Measurements from ENCODE around the gene ATP8A2.

ATP8A2 gene

GRCh38 chr13:25901460-25902376 is 529.9 kb downstream of the ATP8A2 start:
- DNase-seq = peak; percentile 21

- DNase-seq = no peak
These were observed 530.7 kb downstream of the ATP8A2 start for GRCh38 chr13:25902455-25902854.

GRCh38 chr13:25902891-25903341 is 531.1 kb downstream of the ATP8A2 start:
- no peak for DNase-seq

- DNase-seq = no peak
These were observed 533.1 kb downstream of the ATP8A2 start for GRCh38 chr13:25904830-25905229.

- no peak for DNase-seq
These were observed 533.8 kb downstream of the ATP8A2 start for GRCh38 chr13:25905611-25906010.

- DNase-seq = no peak
These were observed 534.5 kb downstream of the ATP8A2 start for GRCh38 chr13:25906191-25906661.

GRCh38 chr13:25908366-25908765 is 536.6 kb downstream of the ATP8A2 start:
- DNase-seq = no peak

- no peak for DNase-seq
These were observed 538.5 kb downstream of the ATP8A2 start for GRCh38 chr13:25910243-25910642.

GRCh38 chr13:25910991-25911419 is 539.2 kb downstream of the ATP8A2 start:
- DNase-seq = no peak

- DNase-seq = no peak
These were observed 541.2 kb downstream of the ATP8A2 start for GRCh38 chr13:25912961-25913360.

- no peak for DNase-seq
These were observed 544.2 kb downstream of the ATP8A2 start for GRCh38 chr13:25915840-25916518.

- DNase-seq = no peak
These were observed 548.5 kb downstream of the ATP8A2 start for GRCh38 chr13:25920277-25920676.

GRCh38 chr13:25920931-25921330 is 549.2 kb downstream of the ATP8A2 start:
- DNase-seq = no peak

- no peak for DNase-seq
These were observed 550.6 kb downstream of the ATP8A2 start for GRCh38 chr13:25922376-25922775.

GRCh38 chr13:25923217-25924085 is 551.7 kb downstream of the ATP8A2 start:
- no peak for DNase-seq

- DNase-seq = no peak
These were observed 555.6 kb downstream of the ATP8A2 start for GRCh38 chr13:25927363-25927762.

GRCh38 chr13:25927932-25928331 is 556.2 kb downstream of the ATP8A2 start:
- no peak for DNase-seq

- no peak for DNase-seq
These were observed 557.2 kb downstream of the ATP8A2 start for GRCh38 chr13:25928941-25929505.

GRCh38 chr13:25929816-25930215 is 558.0 kb downstream of the ATP8A2 start:
- no peak for DNase-seq

- no peak for DNase-seq
These were observed 558.9 kb downstream of the ATP8A2 start for GRCh38 chr13:25930653-25931052.

- DNase-seq = no peak
These were observed 560.6 kb downstream of the ATP8A2 start for GRCh38 chr13:25932365-25932764.

- no peak for DNase-seq
These were observed 561.7 kb downstream of the ATP8A2 start for GRCh38 chr13:25933520-25933919.

GRCh38 chr13:25934127-25934526 is 562.4 kb downstream of the ATP8A2 start:
- no peak for DNase-seq

All from activated naive CD4-positive, alpha-beta T cell treated with anti-CD3 and anti-CD28 coated beads, Interleukin-2, amount 50 U/mL, for 16 hours (primary cell).